Neural cell (in vitro differentiated cells): ENCODE measurements around the gene IGF1R. TPM values are rescaled to one million over a fixed set of nuclear protein-coding genes. Genes with fewer than 3 reads are reported as not detected.

Experiments
- H2AFZ ChIP-seq: fragments of 200-600, 300-800 bp; sonication (generic), shearing (Covaris generic); 2 replicates; pipeline ENCODE4 v1.6.0; 2014; ENCODE audit warnings: low read depth, mild to moderate bottlenecking, antibody characterized with exemption, low read length, moderate library complexity
- H3F3A ChIP-seq: fragments of 200-600 bp; shearing (Covaris generic); 2 replicates; pipeline ENCODE4 v1.6.1; 2016; ENCODE audit warnings: mild to moderate bottlenecking, moderate library complexity, mixed read lengths, antibody characterized with exemption, low read length; ENCODE audit not compliant: insufficient read depth, poor library complexity, severe bottlenecking
- H3K27ac ChIP-seq: fragments of 200-600, 300-800 bp; sonication (generic), shearing (Covaris generic); 2 replicates; pipeline ENCODE4 v1.5.1; 2014; ENCODE audit warnings: mild to moderate bottlenecking, low read length, moderate library complexity
- H3K27me3 ChIP-seq: fragments of 300-800, 200-600 bp; sonication (generic), shearing (Covaris generic); 2 replicates; pipeline ENCODE4 v1.6.0; 2014; ENCODE audit warnings: mild to moderate bottlenecking, low read depth, low read length, moderate library complexity; ENCODE audit not compliant: insufficient read depth
- H3K36me3 ChIP-seq: fragments of 300-800, 200-600 bp; sonication (generic), shearing (Covaris generic); 2 replicates; pipeline ENCODE4 v1.5.1; 2014; ENCODE audit warnings: mild to moderate bottlenecking, antibody characterized with exemption, low read length, moderate library complexity; ENCODE audit not compliant: insufficient read depth
- H3K4me2 ChIP-seq: fragments of 300-800, 200-600 bp; sonication (generic), shearing (Covaris generic); 2 replicates; pipeline ENCODE4 v1.6.0; 2014; ENCODE audit warnings: mild to moderate bottlenecking, low read length
- H3K4me3 ChIP-seq: fragments of 300-800, 200-600 bp; sonication (generic), shearing (Covaris generic); 2 replicates; pipeline ENCODE4 v1.5.1; 2014; ENCODE audit warnings: mild to moderate bottlenecking, low read length, moderate library complexity
- H3K79me2 ChIP-seq: fragments of 200-600 bp; shearing (Covaris generic); replicated peaks from 2 replicates; pipeline ENCODE4 v1.6.0; 2014; ENCODE audit warnings: mild to moderate bottlenecking, low read length, moderate library complexity; ENCODE audit not compliant: insufficient read depth
- H3K9ac ChIP-seq: fragments of 300-800, 200-600 bp; sonication (generic), shearing (Covaris generic); 2 replicates; pipeline ENCODE4 v1.6.1; 2016; ENCODE audit warnings: mild to moderate bottlenecking, low read length, mixed read lengths
- H3K9me2 ChIP-seq: fragments of 200-600 bp; shearing (Covaris generic); 2 replicates; pipeline ENCODE4 v1.6.1; 2016; ENCODE audit warnings: mild to moderate bottlenecking, low read length, mixed read lengths; ENCODE audit not compliant: insufficient read depth
- H3K9me3 ChIP-seq: fragments of 200-600, 300-800 bp; sonication (generic), shearing (Covaris generic); 2 replicates; pipeline ENCODE4 v1.6.1; 2016; ENCODE audit warnings: mild to moderate bottlenecking, mixed run types, low read length, moderate library complexity, mixed read lengths
- H4K20me1 ChIP-seq: fragments of 200-600 bp; shearing (Covaris generic); 2 replicates; pipeline ENCODE4 v1.6.1; 2016; ENCODE audit warnings: mild to moderate bottlenecking, mixed run types; ENCODE audit not compliant: insufficient read depth
- EP300 ChIP-seq: fragments of 450-650 bp; conservative IDR thresholded peaks from 2 replicates; pipeline ENCODE4 v1.6.1; 2014; ENCODE audit warnings: antibody characterized with exemption, mild to moderate bottlenecking, moderate library complexity; ENCODE audit not compliant: poor library complexity, severe bottlenecking
- EZH2 ChIP-seq: fragments of 200-600, 300-800 bp; shearing (Covaris generic), sonication (generic); IDR thresholded peaks from 2 replicates; pipeline ENCODE4 v1.6.1; 2014; ENCODE audit warnings: antibody characterized with exemption, low read length, borderline replicate concordance, mild to moderate bottlenecking; ENCODE audit not compliant: insufficient read depth, poor library complexity, severe bottlenecking
- MXI1 ChIP-seq: fragments of 450-650 bp; conservative IDR thresholded peaks from 2 replicates; pipeline ENCODE4 v1.6.1; 2014; ENCODE audit warnings: antibody characterized with exemption, mild to moderate bottlenecking; ENCODE audit not compliant: poor library complexity, severe bottlenecking
- POLR2AphosphoS5 ChIP-seq: IDR thresholded peaks from 2 replicates; pipeline ENCODE4 v1.6.1; 2012
- RAD21 ChIP-seq: fragments of 450-650 bp; conservative IDR thresholded peaks from 2 replicates; pipeline ENCODE4 v1.6.1; 2014; ENCODE audit warnings: antibody characterized with exemption, mild to moderate bottlenecking, moderate library complexity
- SMC3 ChIP-seq: fragments of 450-650 bp; conservative IDR thresholded peaks from 2 replicates; pipeline ENCODE4 v1.6.1; 2014; ENCODE audit warnings: antibody characterized with exemption, mild to moderate bottlenecking, moderate library complexity; ENCODE audit not compliant: poor library complexity
- TAF1 ChIP-seq: IDR thresholded peaks from 2 replicates; pipeline ENCODE4 v1.6.1; 2012; ENCODE audit warnings: low read depth
- polyA plus RNA-seq: library from polyadenylated mRNA; depleted of rRNA; stranded (reverse); fragments of >200 nt; gene quantifications from 2 replicates; pipeline ENCODE4 v1.2.3, GENCODE V29; 2014
- TF ChIP-seq, protein P1 (sequence below): IDR thresholded peaks from 2 replicates; pipeline ENCODE4 v1.6.1; 2012; ENCODE audit warnings: borderline replicate concordance
- TF ChIP-seq, protein P2 (sequence below): fragments of 450-650 bp; IDR thresholded peaks from 2 replicates; pipeline ENCODE4 v1.5.1; 2014; ENCODE audit warnings: antibody characterized with exemption, mild to moderate bottlenecking, moderate library complexity; ENCODE audit not compliant: poor library complexity, severe bottlenecking

IGF1R gene
- polyA plus RNA-seq, 1 donor from 2014 or later = 10.9 TPM

DNA sequence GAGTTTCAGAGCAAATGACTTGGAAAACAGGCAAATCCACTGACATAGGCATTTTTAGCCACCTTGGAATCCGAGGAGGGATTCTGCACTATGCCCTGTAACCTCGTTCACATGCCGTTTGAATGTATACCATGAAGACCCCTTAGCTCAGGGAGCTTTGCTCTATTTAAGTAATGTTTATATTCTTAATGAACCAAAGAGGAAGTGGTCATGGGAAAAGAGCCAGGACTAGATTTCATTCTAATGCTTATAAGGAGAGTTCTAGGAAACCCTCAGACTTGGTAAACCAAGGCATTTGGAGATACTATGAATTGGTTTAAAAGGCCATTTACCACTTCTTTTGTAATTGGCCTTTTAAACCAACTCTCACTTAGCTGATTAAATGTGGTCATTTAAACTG, 178.9 kb downstream of the IGF1R start:
- H3K9me3 ChIP-seq = peaks cover 10% of the 10 kb centered on the region
- H3K27me3 ChIP-seq = no peaks in the 10 kb centered on the region
- no peak overlapping the region for H2AFZ ChIP-seq
- TF ChIP-seq RAD21 = no peak
- TF ChIP-seq, protein P1, sequence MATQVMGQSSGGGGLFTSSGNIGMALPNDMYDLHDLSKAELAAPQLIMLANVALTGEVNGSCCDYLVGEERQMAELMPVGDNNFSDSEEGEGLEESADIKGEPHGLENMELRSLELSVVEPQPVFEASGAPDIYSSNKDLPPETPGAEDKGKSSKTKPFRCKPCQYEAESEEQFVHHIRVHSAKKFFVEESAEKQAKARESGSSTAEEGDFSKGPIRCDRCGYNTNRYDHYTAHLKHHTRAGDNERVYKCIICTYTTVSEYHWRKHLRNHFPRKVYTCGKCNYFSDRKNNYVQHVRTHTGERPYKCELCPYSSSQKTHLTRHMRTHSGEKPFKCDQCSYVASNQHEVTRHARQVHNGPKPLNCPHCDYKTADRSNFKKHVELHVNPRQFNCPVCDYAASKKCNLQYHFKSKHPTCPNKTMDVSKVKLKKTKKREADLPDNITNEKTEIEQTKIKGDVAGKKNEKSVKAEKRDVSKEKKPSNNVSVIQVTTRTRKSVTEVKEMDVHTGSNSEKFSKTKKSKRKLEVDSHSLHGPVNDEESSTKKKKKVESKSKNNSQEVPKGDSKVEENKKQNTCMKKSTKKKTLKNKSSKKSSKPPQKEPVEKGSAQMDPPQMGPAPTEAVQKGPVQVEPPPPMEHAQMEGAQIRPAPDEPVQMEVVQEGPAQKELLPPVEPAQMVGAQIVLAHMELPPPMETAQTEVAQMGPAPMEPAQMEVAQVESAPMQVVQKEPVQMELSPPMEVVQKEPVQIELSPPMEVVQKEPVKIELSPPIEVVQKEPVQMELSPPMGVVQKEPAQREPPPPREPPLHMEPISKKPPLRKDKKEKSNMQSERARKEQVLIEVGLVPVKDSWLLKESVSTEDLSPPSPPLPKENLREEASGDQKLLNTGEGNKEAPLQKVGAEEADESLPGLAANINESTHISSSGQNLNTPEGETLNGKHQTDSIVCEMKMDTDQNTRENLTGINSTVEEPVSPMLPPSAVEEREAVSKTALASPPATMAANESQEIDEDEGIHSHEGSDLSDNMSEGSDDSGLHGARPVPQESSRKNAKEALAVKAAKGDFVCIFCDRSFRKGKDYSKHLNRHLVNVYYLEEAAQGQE = no peak
- TF ChIP-seq SMC3 = no peak
- no peak for TF ChIP-seq POLR2AphosphoS5
- TF ChIP-seq, protein P2, sequence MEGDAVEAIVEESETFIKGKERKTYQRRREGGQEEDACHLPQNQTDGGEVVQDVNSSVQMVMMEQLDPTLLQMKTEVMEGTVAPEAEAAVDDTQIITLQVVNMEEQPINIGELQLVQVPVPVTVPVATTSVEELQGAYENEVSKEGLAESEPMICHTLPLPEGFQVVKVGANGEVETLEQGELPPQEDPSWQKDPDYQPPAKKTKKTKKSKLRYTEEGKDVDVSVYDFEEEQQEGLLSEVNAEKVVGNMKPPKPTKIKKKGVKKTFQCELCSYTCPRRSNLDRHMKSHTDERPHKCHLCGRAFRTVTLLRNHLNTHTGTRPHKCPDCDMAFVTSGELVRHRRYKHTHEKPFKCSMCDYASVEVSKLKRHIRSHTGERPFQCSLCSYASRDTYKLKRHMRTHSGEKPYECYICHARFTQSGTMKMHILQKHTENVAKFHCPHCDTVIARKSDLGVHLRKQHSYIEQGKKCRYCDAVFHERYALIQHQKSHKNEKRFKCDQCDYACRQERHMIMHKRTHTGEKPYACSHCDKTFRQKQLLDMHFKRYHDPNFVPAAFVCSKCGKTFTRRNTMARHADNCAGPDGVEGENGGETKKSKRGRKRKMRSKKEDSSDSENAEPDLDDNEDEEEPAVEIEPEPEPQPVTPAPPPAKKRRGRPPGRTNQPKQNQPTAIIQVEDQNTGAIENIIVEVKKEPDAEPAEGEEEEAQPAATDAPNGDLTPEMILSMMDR = no peak
- TF ChIP-seq MXI1 = no peak
- TF ChIP-seq EP300 = no peak
- TF ChIP-seq TAF1 = no peak
- no peak for TF ChIP-seq EZH2
- no peaks in the 10 kb centered on the region for H3K9me2 ChIP-seq
- H3K79me2 ChIP-seq = peaks cover 8% of the 10 kb centered on the region
- H4K20me1 ChIP-seq = no peaks in the 10 kb centered on the region
- no peak overlapping the region for H3K4me3 ChIP-seq
- no peak overlapping the region for H3K4me2 ChIP-seq
- no peaks in the 10 kb centered on the region for H3K36me3 ChIP-seq
- H3K27ac ChIP-seq = no peak overlapping the region
- H3K9ac ChIP-seq = no peak overlapping the region
- H3F3A ChIP-seq = no peaks in the 10 kb centered on the region

DNA sequence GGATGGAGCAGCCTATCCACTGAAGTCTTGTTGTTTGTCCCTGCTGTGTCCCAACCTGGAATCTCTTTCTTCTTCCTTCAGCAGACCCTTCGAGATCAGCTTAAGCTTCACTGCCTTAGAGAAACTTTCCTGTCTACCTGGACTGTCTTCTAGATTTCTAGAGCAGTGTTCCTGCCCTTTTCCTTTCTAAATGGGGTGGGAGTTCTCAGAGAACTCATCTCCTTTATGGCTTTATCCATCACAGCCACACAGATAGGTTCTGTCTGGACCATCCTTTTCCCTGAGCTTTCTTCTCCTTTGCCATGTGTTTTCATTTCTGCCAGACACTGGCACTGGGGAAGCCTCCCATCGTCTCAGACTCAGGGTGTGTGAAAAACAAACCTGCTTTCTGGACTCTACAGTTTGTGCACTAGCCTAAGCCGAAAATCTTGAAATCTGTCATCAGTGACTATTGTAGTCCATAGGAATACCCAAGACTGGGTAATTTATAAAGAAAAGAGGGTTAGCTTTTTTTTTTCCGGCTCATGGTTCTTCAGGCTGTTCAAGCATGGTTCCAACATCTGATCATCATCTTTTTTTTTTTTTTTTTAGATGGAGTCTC, 181.8 kb downstream of the IGF1R start:
- H3K4me3 ChIP-seq = no peak overlapping the region

More for the DNA sequence above, 181.8 kb downstream of the IGF1R start:
- no peaks in the 10 kb centered on the region for H3K36me3 ChIP-seq
- H3K27ac ChIP-seq = no peak overlapping the region
- no peak for TF ChIP-seq POLR2AphosphoS5
- TF ChIP-seq, protein P1 = no peak
- TF ChIP-seq RAD21 = no peak
- TF ChIP-seq SMC3 = no peak
- no peak for TF ChIP-seq EP300
- TF ChIP-seq MXI1 = no peak
- TF ChIP-seq TAF1 = no peak
- TF ChIP-seq EZH2 = no peak
- TF ChIP-seq, protein P2 = no peak
- peaks cover 9% of the 10 kb centered on the region for H3K9me3 ChIP-seq
- H4K20me1 ChIP-seq = no peaks in the 10 kb centered on the region
- H2AFZ ChIP-seq = no peak overlapping the region
- no peak overlapping the region for H3K9ac ChIP-seq
- no peaks in the 10 kb centered on the region for H3F3A ChIP-seq
- H3K27me3 ChIP-seq = no peaks in the 10 kb centered on the region
- H3K79me2 ChIP-seq = peaks cover 12% of the 10 kb centered on the region
- no peaks in the 10 kb centered on the region for H3K9me2 ChIP-seq
- no peak overlapping the region for H3K4me2 ChIP-seq
